Measurements from ENCODE around the gene DISC1.

The DISC1 gene

DNA sequence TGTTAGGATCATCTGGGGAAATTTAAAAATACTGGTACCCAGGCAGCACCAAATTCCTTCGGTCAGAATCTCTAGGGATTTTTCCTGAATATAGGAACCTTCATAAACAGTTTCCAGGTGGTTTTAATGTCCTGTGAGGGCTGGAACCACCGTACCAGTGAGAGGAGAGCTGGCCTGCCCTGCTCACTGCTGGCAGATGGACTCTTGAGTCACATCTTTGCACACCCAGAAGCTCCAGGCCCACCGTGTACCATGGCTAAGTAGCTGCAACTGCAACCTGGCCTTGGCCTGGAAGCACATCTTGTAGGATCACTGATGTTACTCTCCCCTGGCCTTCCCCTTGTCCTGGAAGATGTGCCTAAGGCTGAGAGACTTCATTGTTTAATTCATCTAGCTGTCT, 181.5 kb downstream of the DISC1 start:
- TF ChIP-seq POLR2A (IDR thresholded peaks at IDR 0.05; ENCODE audit: extremely low read depth, insufficient read length), result no peak
- H3K4me3 ChIP-seq (ENCODE audit: low read depth, low read length), result no peak overlapping the region
- no peak for DNase-seq (ENCODE audit: low read depth)

- DNase-seq (ENCODE audit: low read depth), result no peak
- TF ChIP-seq, protein P1, sequence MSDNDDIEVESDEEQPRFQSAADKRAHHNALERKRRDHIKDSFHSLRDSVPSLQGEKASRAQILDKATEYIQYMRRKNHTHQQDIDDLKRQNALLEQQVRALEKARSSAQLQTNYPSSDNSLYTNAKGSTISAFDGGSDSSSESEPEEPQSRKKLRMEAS (IDR thresholded peaks at IDR 0.05; ENCODE audit: low read depth, low read length), result no peak
- TF ChIP-seq, protein P2, sequence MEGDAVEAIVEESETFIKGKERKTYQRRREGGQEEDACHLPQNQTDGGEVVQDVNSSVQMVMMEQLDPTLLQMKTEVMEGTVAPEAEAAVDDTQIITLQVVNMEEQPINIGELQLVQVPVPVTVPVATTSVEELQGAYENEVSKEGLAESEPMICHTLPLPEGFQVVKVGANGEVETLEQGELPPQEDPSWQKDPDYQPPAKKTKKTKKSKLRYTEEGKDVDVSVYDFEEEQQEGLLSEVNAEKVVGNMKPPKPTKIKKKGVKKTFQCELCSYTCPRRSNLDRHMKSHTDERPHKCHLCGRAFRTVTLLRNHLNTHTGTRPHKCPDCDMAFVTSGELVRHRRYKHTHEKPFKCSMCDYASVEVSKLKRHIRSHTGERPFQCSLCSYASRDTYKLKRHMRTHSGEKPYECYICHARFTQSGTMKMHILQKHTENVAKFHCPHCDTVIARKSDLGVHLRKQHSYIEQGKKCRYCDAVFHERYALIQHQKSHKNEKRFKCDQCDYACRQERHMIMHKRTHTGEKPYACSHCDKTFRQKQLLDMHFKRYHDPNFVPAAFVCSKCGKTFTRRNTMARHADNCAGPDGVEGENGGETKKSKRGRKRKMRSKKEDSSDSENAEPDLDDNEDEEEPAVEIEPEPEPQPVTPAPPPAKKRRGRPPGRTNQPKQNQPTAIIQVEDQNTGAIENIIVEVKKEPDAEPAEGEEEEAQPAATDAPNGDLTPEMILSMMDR (IDR thresholded peaks at IDR 0.05; ENCODE audit: low read depth, low read length), result no peak
- TF ChIP-seq MYC (IDR thresholded peaks at IDR 0.05; ENCODE audit: low read depth, low read length) (no peak), POLR2A (IDR thresholded peaks at IDR 0.05; ENCODE audit: extremely low read depth, insufficient read length) (no peak)
These were observed 182.4 kb downstream of the DISC1 start for GRCh38 chr1:231808990-231809389.

DNA sequence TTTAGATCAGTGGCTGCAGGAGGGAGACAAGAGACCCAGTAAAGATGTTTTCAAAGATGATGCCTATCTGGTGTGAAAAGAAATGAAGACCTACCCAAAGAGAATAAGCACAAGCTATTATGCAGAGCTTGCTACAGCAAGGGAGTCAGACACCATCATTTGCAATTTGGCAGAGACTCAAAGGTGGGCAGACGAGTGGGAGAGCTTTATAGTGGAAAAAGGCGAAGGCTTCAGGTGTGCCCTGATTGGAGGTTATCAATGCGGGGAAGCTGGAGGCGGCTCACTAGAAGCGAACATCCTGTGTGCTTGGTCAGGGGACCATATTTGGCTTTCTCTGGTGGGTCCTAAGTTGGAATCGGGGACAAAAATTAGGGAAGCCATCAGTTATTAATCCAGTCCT, 183.8 kb downstream of the DISC1 start:
- TF ChIP-seq MYC (IDR thresholded peaks at IDR 0.05; ENCODE audit: low read depth, low read length), result no peak
- TF ChIP-seq POLR2A (IDR thresholded peaks at IDR 0.05; ENCODE audit: extremely low read depth, insufficient read length), result no peak
- DNase-seq (ENCODE audit: low read depth), result no peak
- no peak overlapping the region for H3K4me3 ChIP-seq (ENCODE audit: low read depth, low read length)

More at GRCh38 chr1:231808990-231809389, 182.4 kb downstream of the DISC1 start:
- no peak overlapping the region for H3K4me3 ChIP-seq (ENCODE audit: low read depth, low read length)

DNA sequence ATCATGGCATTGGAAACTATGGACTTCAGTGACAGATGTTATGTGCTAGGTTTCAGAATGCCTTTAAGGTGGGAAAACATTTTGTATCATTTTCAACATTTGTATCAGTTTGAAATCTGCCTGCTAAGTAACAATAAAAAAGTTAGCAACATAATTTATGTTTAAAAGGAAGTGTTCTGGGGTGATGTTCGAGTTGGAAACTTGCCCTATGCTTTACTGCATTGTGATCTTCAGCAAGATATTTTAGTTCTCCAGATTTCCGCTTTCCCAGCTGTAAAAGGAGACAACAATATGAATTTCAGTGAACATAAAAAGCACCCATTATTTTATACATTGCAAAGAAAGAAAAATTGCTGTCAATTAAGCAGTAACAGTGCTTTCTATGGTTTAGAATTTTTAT, 187.4 kb downstream of the DISC1 start:
- no peak overlapping the region for H3K4me3 ChIP-seq (ENCODE audit: low read depth, low read length)
- TF ChIP-seq, protein P1 (IDR thresholded peaks at IDR 0.05; ENCODE audit: low read depth, low read length), result no peak
- TF ChIP-seq MYC (IDR thresholded peaks at IDR 0.05; ENCODE audit: low read depth, low read length) (no peak), POLR2A (IDR thresholded peaks at IDR 0.05; ENCODE audit: extremely low read depth, insufficient read length) (no peak)
- TF ChIP-seq, protein P2 (IDR thresholded peaks at IDR 0.05; ENCODE audit: low read depth, low read length), result no peak
- DNase-seq (ENCODE audit: low read depth), result no peak

DNA sequence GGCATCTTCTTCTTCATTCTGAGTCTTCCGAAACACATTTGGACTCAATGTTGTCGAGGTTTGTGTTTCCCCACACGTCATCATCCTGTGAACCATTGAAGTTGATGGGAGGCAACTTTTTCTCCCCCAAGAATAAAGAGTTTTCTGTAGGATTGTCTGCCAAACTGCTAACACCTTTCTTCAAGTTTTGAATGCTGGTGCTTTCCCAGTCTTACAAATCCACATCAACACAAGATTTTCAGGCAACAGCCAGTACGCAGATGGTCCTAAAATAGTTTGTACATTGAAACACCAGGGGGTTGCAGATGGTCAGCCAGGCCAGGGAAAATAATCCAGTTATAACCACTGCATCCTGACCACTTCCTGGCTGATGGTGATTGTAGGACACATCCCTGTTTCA, 187.9 kb downstream of the DISC1 start:
- TF ChIP-seq, protein P2 (IDR thresholded peaks at IDR 0.05; ENCODE audit: low read depth, low read length), result no peak
- TF ChIP-seq, protein P1 (IDR thresholded peaks at IDR 0.05; ENCODE audit: low read depth, low read length), result no peak
- TF ChIP-seq POLR2A (IDR thresholded peaks at IDR 0.05; ENCODE audit: extremely low read depth, insufficient read length) (no peak), MYC (IDR thresholded peaks at IDR 0.05; ENCODE audit: low read depth, low read length) (no peak)
- no peak for DNase-seq (ENCODE audit: low read depth)

DNA sequence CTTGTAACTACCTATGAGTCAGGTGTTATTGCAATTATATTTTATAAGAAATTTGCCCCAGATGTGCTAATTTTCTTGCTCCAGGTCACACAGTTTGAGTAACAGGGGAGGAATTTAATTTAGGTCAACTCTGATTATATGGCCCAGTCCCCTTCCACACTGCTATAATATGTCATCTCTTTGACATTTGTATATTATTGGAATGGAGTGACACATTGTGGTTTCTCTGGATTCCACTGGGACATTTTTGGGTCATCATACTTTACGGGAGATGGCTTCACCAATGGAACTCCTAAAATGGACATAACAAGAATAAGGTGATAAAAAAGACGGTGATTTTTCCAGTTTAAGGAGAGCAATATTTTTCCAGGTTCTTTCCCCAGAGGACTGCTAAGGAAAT, 191.2 kb downstream of the DISC1 start:
- TF ChIP-seq MYC (IDR thresholded peaks at IDR 0.05; ENCODE audit: low read depth, low read length), result no peak
- no peak for DNase-seq (ENCODE audit: low read depth)
- no peak overlapping the region for H3K4me3 ChIP-seq (ENCODE audit: low read depth, low read length)

More for the DNA sequence above, 187.9 kb downstream of the DISC1 start:
- H3K4me3 ChIP-seq (ENCODE audit: low read depth, low read length), result no peak overlapping the region

- no peak overlapping the region for H3K4me3 ChIP-seq (ENCODE audit: low read depth, low read length)
- TF ChIP-seq, protein P2 (IDR thresholded peaks at IDR 0.05; ENCODE audit: low read depth, low read length), result no peak
- TF ChIP-seq, protein P1 (IDR thresholded peaks at IDR 0.05; ENCODE audit: low read depth, low read length), result no peak
- no peak for TF ChIP-seq MYC (IDR thresholded peaks at IDR 0.05; ENCODE audit: low read depth, low read length)
- TF ChIP-seq POLR2A (IDR thresholded peaks at IDR 0.05; ENCODE audit: extremely low read depth, insufficient read length), result no peak
- DNase-seq (ENCODE audit: low read depth), result no peak
These were observed 191.7 kb downstream of the DISC1 start for GRCh38 chr1:231818337-231818736.

Data from NB4 (cell line).